RWPE2 (cell line): Measurements from ENCODE around the gene FNBP1.

Source experiments
- ATAC-seq: fragments of 200-7000 bp; cut with Tn5 transposase; 3 replicates; pipeline ENCODE4 v1.9.1; 2021; ENCODE audit warnings: low read depth
- DNase-seq: peaks from one replicate; pipeline ENCODE4 v3.0.0-alpha.2; 2020; ENCODE audit warnings: low spot score
- H3K27ac ChIP-seq: fragments of 450-650 bp; 2 replicates; pipeline ENCODE4 v1.5.1; 2017; ENCODE audit warnings: mild to moderate bottlenecking; ENCODE audit not compliant: poor library complexity, severe bottlenecking
- H3K27me3 ChIP-seq: fragments of 250-450 bp; sonication (Bioruptor Pico); 2 replicates; pipeline ENCODE4 v1.5.1; 2021; ENCODE audit warnings: mild to moderate bottlenecking, moderate library complexity; ENCODE audit not compliant: insufficient read depth, poor library complexity, severe bottlenecking
- H3K36me3 ChIP-seq: fragments of 250-450 bp; sonication (Bioruptor Pico); 2 replicates; pipeline ENCODE4 v1.5.1; 2020; ENCODE audit warnings: low read depth, mild to moderate bottlenecking, moderate library complexity
- H3K4me1 ChIP-seq: fragments of 250-450 bp; sonication (Bioruptor Pico); 2 replicates; pipeline ENCODE4 v1.5.1; 2021; ENCODE audit warnings: mild to moderate bottlenecking, moderate library complexity; ENCODE audit not compliant: insufficient read depth, poor library complexity, severe bottlenecking
- H3K4me3 ChIP-seq: fragments of 250-450 bp; sonication (Bioruptor Pico); 2 replicates; pipeline ENCODE4 v1.5.1; 2021; ENCODE audit warnings: mild to moderate bottlenecking, moderate library complexity; ENCODE audit not compliant: severe bottlenecking
- H3K9me3 ChIP-seq: fragments of 250-450 bp; sonication (Bioruptor Pico); 2 replicates; pipeline ENCODE4 v1.5.1; 2021; ENCODE audit warnings: mild to moderate bottlenecking, moderate library complexity; ENCODE audit not compliant: severe bottlenecking
- CTCF ChIP-seq: fragments of 450-650 bp; IDR thresholded peaks from one replicate; pipeline ENCODE4 v1.5.1; 2017; ENCODE audit warnings: mild to moderate bottlenecking, moderate library complexity; ENCODE audit not compliant: poor library complexity, severe bottlenecking

Gene FNBP1

GRCh38 chr9:130042885-130043653 is at the start of gene FNBP1:
Gene FNBP1, minus strand, starts transcription at chr9:130043189. Its CDS starts 214 bp downstream, at chr9:130042975.
- DNase-seq: no peak
- no peak for TF ChIP-seq CTCF

GRCh38 chr9:130090915-130091314 is 47.9 kb upstream of the FNBP1 start:
- Histone ChIP-seq H3K27me3 (no peaks in the 10 kb centered on the region), H3K36me3 (peaks cover 82% of the 10 kb centered on the region), H3K27ac (no peak overlapping the region), H3K9me3 (peaks cover 2% of the 10 kb centered on the region), H3K4me1 (no peaks in the 10 kb centered on the region), H3K4me3 (no peak overlapping the region)
- DNase-seq: no peak
- no peak for ATAC-seq
- no peak for TF ChIP-seq CTCF

More at GRCh38 chr9:130042885-130043653, at the start of gene FNBP1:
- ATAC-seq: peak; percentile 74
- H3K4me3 ChIP-seq: peak within 1 kb of the TSS; percentile 69
- no peaks in the 10 kb centered on the region for H3K36me3 ChIP-seq
- H3K27me3 ChIP-seq: no peaks in the 10 kb centered on the region
- H3K9me3 ChIP-seq: no peaks in the 10 kb centered on the region
- H3K4me1 ChIP-seq: peaks cover 4% of the 10 kb centered on the region
- peak within 1 kb of the TSS; percentile 24 for H3K27ac ChIP-seq

DNA sequence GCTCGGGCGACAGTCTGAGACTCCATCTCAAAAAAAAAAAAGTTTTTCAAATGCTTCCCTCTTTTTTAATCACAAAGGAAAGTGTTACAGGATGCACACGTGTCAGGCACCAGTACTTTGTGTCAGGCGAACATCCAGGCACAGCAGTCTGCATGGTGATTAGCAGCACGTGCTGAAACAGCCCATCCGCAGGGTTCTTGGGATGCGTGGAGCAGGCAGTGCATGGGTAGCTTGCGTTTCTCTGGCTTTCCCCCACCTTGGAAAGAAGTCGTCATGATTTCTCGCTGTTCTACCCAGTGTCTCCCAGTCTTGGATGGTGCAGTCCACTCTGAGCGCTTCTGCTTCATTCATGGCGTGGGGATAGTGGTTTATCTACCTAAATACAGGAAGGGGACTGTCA is 46.2 kb upstream of the FNBP1 start:
- Histone ChIP-seq H3K27me3 (no peaks in the 10 kb centered on the region), H3K4me3 (no peak overlapping the region), H3K36me3 (peaks cover 67% of the 10 kb centered on the region), H3K4me1 (no peaks in the 10 kb centered on the region), H3K27ac (no peak overlapping the region), H3K9me3 (peaks cover 2% of the 10 kb centered on the region)
- ATAC-seq (no peak), DNase-seq (no peak)
- TF ChIP-seq CTCF: no peak

DNA sequence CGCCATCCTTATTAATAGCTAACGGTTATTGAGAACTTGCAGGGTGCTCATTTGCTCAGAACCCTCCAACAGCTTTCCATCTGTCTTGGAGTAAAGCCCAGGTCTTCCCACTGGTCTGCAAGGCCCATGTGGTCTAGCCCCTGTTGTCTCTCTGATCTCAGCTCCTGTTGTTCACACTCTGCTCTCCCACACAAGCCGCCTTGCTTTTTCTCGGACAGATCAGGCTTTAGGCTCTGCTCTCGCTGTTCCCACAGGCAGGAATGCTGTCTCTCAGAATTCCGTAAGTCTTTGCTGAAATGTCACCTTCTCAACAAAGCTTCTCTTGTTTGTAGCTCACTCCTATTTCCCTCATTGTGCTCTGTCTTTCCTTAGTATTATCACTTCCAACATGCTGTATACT is 45.1 kb upstream of the FNBP1 start:
- no peak overlapping the region for H3K4me3 ChIP-seq
- H3K4me1 ChIP-seq: no peaks in the 10 kb centered on the region
- peaks cover 2% of the 10 kb centered on the region for H3K9me3 ChIP-seq
- no peak for TF ChIP-seq CTCF
- ATAC-seq (no peak), DNase-seq (no peak)
- H3K27me3 ChIP-seq: no peaks in the 10 kb centered on the region
- H3K36me3 ChIP-seq: peaks cover 67% of the 10 kb centered on the region
- no peak overlapping the region for H3K27ac ChIP-seq

DNA sequence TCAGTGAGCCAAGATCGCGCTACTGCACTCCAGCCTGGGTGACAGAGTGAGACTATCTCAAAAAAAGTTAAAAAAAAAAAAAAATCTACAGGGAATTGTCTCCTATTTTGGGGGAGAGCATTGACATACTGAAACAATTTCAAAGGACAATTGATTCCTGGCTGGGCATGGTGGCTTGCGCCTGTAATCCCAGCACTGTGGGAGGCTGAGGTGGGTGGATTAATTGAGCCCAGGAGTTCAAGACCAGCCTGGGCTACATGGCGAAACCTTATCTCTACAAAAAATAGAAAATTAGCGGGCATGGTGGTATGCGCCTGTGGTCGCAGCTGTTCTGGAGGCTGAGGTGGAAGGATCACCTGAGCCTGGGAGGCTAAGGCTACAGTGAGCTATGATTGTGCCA is 41.3 kb upstream of the FNBP1 start:
- Histone ChIP-seq H3K4me3 (no peak overlapping the region), H3K27me3 (no peaks in the 10 kb centered on the region), H3K36me3 (peaks cover 66% of the 10 kb centered on the region), H3K4me1 (no peaks in the 10 kb centered on the region), H3K27ac (no peak overlapping the region), H3K9me3 (no peaks in the 10 kb centered on the region)
- no peak for TF ChIP-seq CTCF
- DNase-seq (no peak), ATAC-seq (no peak)
